ENCODE measurements around the gene LY6G6D.

Gene LY6G6D

GRCh38 chr6:31711233-31711632 lies 3.9 kb upstream of the LY6G6D start:
- no peak for DNase-seq (ENCODE audit: low read depth)

DNA sequence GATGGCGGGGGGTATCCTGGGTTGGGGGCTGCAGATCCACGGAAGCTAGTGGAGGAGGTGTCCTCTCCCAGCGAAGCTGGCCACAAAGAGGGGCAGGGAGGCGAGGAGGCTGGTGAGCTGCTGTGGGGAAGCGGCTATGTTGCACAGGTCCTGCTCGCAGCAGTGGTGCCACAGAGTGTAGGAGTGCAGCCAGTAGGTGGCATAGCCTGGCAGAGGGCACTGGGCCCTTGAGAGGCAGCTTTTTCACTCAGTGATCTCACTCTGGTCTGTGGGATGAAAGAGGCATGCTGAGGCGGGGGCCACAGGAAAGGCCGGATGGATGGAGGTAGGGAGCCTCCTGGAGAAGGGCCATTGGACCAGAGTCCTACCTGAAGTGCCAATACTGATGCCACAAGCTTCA lies 2.9 kb upstream of the LY6G6D start:
- TF ChIP-seq CTCF (IDR thresholded peaks at IDR 0.05; ENCODE audit: control insufficient read depth, extremely low read depth, insufficient read depth) = peak; percentile 65
- H3K4me3 ChIP-seq (ENCODE audit: low read depth, low read length) = no peak overlapping the region
- DNase-seq (ENCODE audit: low read depth) = peak; percentile 19

More at GRCh38 chr6:31711233-31711632, 3.9 kb upstream of the LY6G6D start:
- H3K4me3 ChIP-seq (ENCODE audit: low read depth, low read length) = no peak overlapping the region
- TF ChIP-seq CTCF (IDR thresholded peaks at IDR 0.05; ENCODE audit: control insufficient read depth, extremely low read depth, insufficient read depth) = no peak

GRCh38 chr6:31713465-31713864 lies 1.7 kb upstream of the LY6G6D start:
- no peak overlapping the region for H3K4me3 ChIP-seq (ENCODE audit: low read depth, low read length)
- no peak for TF ChIP-seq CTCF (IDR thresholded peaks at IDR 0.05; ENCODE audit: control insufficient read depth, extremely low read depth, insufficient read depth)
- DNase-seq (ENCODE audit: low read depth) = no peak

DNA sequence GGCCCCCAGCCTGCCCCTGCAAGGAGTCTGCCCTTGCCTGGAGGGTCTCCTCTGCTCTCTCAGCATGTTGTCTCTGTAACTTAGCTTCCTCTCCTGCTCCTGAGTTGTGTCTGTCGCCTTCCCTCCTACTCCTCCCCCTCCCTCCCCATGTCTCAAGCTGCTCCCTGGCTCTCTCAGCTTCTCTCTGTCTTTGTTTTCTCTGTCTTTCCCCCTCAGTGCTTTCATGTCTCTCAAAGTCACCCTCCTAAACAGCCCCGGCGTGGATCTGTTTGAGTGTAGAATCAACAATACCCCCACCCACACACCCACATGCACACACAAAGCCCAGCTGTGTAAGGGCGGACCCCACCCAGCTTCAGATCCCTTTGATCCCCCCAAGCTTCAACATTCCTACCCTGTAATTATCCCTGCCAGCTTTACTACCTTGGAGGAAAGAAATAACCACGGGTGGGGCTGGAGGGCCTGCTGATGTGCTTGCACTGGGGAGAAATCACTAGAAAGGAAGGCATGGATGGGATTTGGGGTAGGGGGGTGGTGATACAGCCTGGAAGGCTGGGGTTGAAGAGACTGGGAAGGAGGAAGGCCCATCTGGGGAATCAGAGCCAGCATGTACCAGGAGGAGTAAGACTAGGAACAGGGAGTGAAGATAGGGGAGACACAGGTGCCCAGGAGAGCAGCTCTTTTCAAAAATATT lies 1.0 kb upstream of the LY6G6D start:
- no peak overlapping the region for H3K4me3 ChIP-seq (ENCODE audit: low read depth, low read length)
- TF ChIP-seq CTCF (IDR thresholded peaks at IDR 0.05; ENCODE audit: control insufficient read depth, extremely low read depth, insufficient read depth) = no peak
- DNase-seq (ENCODE audit: low read depth) = no peak

- no peak overlapping the region for H3K4me3 ChIP-seq (ENCODE audit: low read depth, low read length)
- no peak for DNase-seq (ENCODE audit: low read depth)
- TF ChIP-seq CTCF (IDR thresholded peaks at IDR 0.05; ENCODE audit: control insufficient read depth, extremely low read depth, insufficient read depth) = no peak
Measured at GRCh38 chr6:31717499-31718222, 2.5 kb downstream of the LY6G6D start.

GRCh38 chr6:31718265-31718664 lies 3.1 kb downstream of the LY6G6D start:
- no peak for TF ChIP-seq CTCF (IDR thresholded peaks at IDR 0.05; ENCODE audit: control insufficient read depth, extremely low read depth, insufficient read depth)
- peak overlapping the region; percentile 43 for H3K4me3 ChIP-seq (ENCODE audit: low read depth, low read length)
- DNase-seq (ENCODE audit: low read depth) = peak; percentile 95
